GM21381 (cell line): Measurements from ENCODE around the gene BRIP1.
"Not testable (repeated sequence)": the region's sequence is repeated elsewhere in the genome, so short reads cannot be mapped to it uniquely, and the experiment has no call there.

Experiments used
- ATAC-seq: cut with Tn5 transposase; IDR thresholded peaks from one replicate; pipeline ENCODE4 v1.9.1; 2021; ENCODE audit warnings: mild to moderate bottlenecking, moderate library complexity; ENCODE audit not compliant: unreplicated experiment

Gene BRIP1

GRCh38 chr17:61702450-61702849, 160.9 kb downstream of the BRIP1 start:
- ATAC-seq, result no peak

- ATAC-seq, result no peak
Measured at GRCh38 chr17:61701978-61702377, 161.3 kb downstream of the BRIP1 start.

- no peak for ATAC-seq
Measured at GRCh38 chr17:61701334-61701733, 162.0 kb downstream of the BRIP1 start.

- no peak for ATAC-seq
Measured at GRCh38 chr17:61700252-61700651, 163.1 kb downstream of the BRIP1 start.

GRCh38 chr17:61699694-61700093, 163.6 kb downstream of the BRIP1 start:
- ATAC-seq, result no peak

- no peak for ATAC-seq
Measured at GRCh38 chr17:61699032-61699431, 164.3 kb downstream of the BRIP1 start.

- no peak for ATAC-seq
Measured at GRCh38 chr17:61698244-61698643, 165.1 kb downstream of the BRIP1 start.

- ATAC-seq, result no peak
Measured at GRCh38 chr17:61695779-61696337, 167.5 kb downstream of the BRIP1 start.

- no peak for ATAC-seq
Measured at GRCh38 chr17:61694095-61694494, 169.2 kb downstream of the BRIP1 start.

GRCh38 chr17:61689610-61690180, 173.6 kb downstream of the BRIP1 start:
- no peak for ATAC-seq

- no peak for ATAC-seq
Measured at GRCh38 chr17:61687769-61688168, 175.6 kb downstream of the BRIP1 start.

GRCh38 chr17:61686113-61686512, 177.2 kb downstream of the BRIP1 start:
- ATAC-seq, result no peak

- no peak for ATAC-seq
Measured at GRCh38 chr17:61684818-61685217, 178.5 kb downstream of the BRIP1 start.

GRCh38 chr17:61684172-61684571, 179.2 kb downstream of the BRIP1 start:
- no peak for ATAC-seq

GRCh38 chr17:61683466-61683865, 179.9 kb downstream of the BRIP1 start:
- no peak for ATAC-seq

GRCh38 chr17:61680921-61681320, 182.4 kb downstream of the BRIP1 start:
- ATAC-seq, result no peak

- ATAC-seq, result no peak
Measured at GRCh38 chr17:61678339-61678738, 185.0 kb downstream of the BRIP1 start.

GRCh38 chr17:61677150-61677811, 186.0 kb downstream of the BRIP1 start:
- not testable (repeated sequence) for ATAC-seq

- not testable (repeated sequence) for ATAC-seq
Measured at GRCh38 chr17:61676522-61676921, 186.8 kb downstream of the BRIP1 start.

GRCh38 chr17:61674609-61675008, 188.7 kb downstream of the BRIP1 start:
- ATAC-seq, result not testable (repeated sequence)

GRCh38 chr17:61673019-61673897, 190.1 kb downstream of the BRIP1 start:
- ATAC-seq, result not testable (repeated sequence)
